Astrocyte (in vitro differentiated cells and primary cell): ENCODE measurements around the gene KRTAP4-8. TPM values are rescaled to one million over a fixed set of nuclear protein-coding genes. Genes with fewer than 3 reads are reported as not detected.
"Not testable (repeated sequence)": the region's sequence is repeated elsewhere in the genome, so short reads cannot be mapped to it uniquely, and the experiment has no call there.

Experiments used
- DNase-seq: peaks from one replicate; pipeline ENCODE4 v3.0.0-alpha.2; 2010; ENCODE audit warnings: low read depth
- FAIRE-seq: peaks from 2 replicates; lab custom pipeline; 2011; peaks lifted over from hg19 to GRCh38; lab: Jason Lieb, UNC
- H2AFZ ChIP-seq: 2 replicates; pipeline ENCODE4 v1.6.0; 2012; ENCODE audit warnings: low read depth, low read length, inconsistent platforms
- H3K27ac ChIP-seq: 2 replicates; pipeline ENCODE4 v1.5.1; 2011; ENCODE audit warnings: low read depth, low read length, inconsistent platforms
- H3K27me3 ChIP-seq: 2 replicates; pipeline ENCODE4 v1.6.0; 2011; ENCODE audit warnings: low read length, inconsistent platforms; ENCODE audit not compliant: insufficient read depth
- H3K36me3 ChIP-seq: 2 replicates; pipeline ENCODE4 v1.5.1; 2011; ENCODE audit warnings: low read length, inconsistent platforms; ENCODE audit not compliant: insufficient read depth
- H3K4me1 ChIP-seq: 2 replicates; pipeline ENCODE4 v1.5.1; 2011; ENCODE audit warnings: low read length, inconsistent platforms; ENCODE audit not compliant: insufficient read depth
- H3K4me2 ChIP-seq: 2 replicates; pipeline ENCODE4 v1.6.0; 2012; ENCODE audit warnings: low read length, inconsistent platforms
- H3K4me3 ChIP-seq: 2 replicates; pipeline ENCODE4 v1.5.1; 2011; ENCODE audit warnings: low read depth, mild to moderate bottlenecking, low read length, inconsistent platforms; ENCODE audit not compliant: insufficient read depth
- H3K79me2 ChIP-seq: 2 replicates; pipeline ENCODE4 v1.6.0; 2012; ENCODE audit warnings: mild to moderate bottlenecking, low read length, inconsistent platforms; ENCODE audit not compliant: insufficient read depth
- H3K9ac ChIP-seq: 2 replicates; pipeline ENCODE4 v1.6.0; 2012; ENCODE audit warnings: mild to moderate bottlenecking, low read length, inconsistent platforms
- H3K9me3 ChIP-seq: 2 replicates; pipeline ENCODE4 v1.5.1; 2012; ENCODE audit warnings: low read depth, mild to moderate bottlenecking, low read length, inconsistent platforms; ENCODE audit not compliant: insufficient read depth
- H4K20me1 ChIP-seq: 2 replicates; pipeline ENCODE4 v1.6.0; 2012; ENCODE audit warnings: low read length, inconsistent platforms; ENCODE audit not compliant: insufficient read depth
- H3K27ac Mint-ChIP-seq: one replicate; pipeline ENCODE4 v1.8.0; 2021; ENCODE audit warnings: mild to moderate bottlenecking, mixed read lengths; ENCODE audit not compliant: unreplicated experiment
- H3K27me3 Mint-ChIP-seq: one replicate; pipeline ENCODE4 v1.8.0; 2021; ENCODE audit warnings: low read depth, mixed read lengths; ENCODE audit not compliant: unreplicated experiment
- H3K36me3 Mint-ChIP-seq: one replicate; pipeline ENCODE4 v1.8.0; 2021; ENCODE audit warnings: low read depth, mixed read lengths; ENCODE audit not compliant: unreplicated experiment
- H3K4me1 Mint-ChIP-seq: one replicate; pipeline ENCODE4 v1.8.0; 2021; ENCODE audit warnings: low read depth, mixed read lengths; ENCODE audit not compliant: unreplicated experiment
- H3K4me3 Mint-ChIP-seq: one replicate; pipeline ENCODE4 v1.8.0; 2021; ENCODE audit warnings: mild to moderate bottlenecking, moderate library complexity, mixed read lengths; ENCODE audit not compliant: unreplicated experiment
- H3K9me3 Mint-ChIP-seq: one replicate; pipeline ENCODE4 v1.8.0; 2021; ENCODE audit warnings: mild to moderate bottlenecking, mixed read lengths; ENCODE audit not compliant: unreplicated experiment
- EZH2 ChIP-seq: IDR thresholded peaks from 2 replicates; pipeline ENCODE4 v1.6.1; 2012; ENCODE audit warnings: mild to moderate bottlenecking, low read length, inconsistent platforms; ENCODE audit not compliant: insufficient read depth
- total RNA-seq: library from RNA; stranded (reverse); gene quantifications from 2 replicates; pipeline ENCODE4 v1.2.1, GENCODE V29; 2021
- TF ChIP-seq, protein P1 (sequence below): IDR thresholded peaks from 2 replicates; pipeline ENCODE4 v1.5.1; 2011; ENCODE audit warnings: low read depth, mild to moderate bottlenecking, inconsistent platforms, low read length, moderate library complexity; ENCODE audit not compliant: insufficient read depth

KRTAP4-8 gene
- total RNA-seq, 1 donor from 2014 or later = not detected

DNA sequence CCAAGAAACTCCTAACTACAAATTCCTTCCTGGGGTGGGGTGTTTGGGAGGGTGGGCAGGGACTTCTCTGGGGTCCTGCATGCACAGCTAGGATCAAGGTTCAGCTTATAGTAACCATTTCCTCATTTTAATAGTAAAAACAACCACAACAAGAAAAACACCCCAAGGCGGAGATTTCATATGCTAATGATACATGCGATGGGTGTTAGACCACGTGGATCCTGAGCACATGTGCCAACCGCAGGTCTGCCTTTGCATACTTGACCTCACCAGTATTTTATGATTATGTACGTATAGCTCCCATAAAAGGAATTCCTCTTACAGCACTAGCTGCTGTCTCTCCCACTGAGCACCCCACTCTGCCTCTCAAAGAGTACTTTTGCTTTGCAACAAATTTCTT lies 18.4 kb upstream of the KRTAP4-8 start:
- H3K9me3 Mint-ChIP-seq = peaks cover 4% of the 10 kb centered on the region
- H3K9ac ChIP-seq = no peak overlapping the region

DNA sequence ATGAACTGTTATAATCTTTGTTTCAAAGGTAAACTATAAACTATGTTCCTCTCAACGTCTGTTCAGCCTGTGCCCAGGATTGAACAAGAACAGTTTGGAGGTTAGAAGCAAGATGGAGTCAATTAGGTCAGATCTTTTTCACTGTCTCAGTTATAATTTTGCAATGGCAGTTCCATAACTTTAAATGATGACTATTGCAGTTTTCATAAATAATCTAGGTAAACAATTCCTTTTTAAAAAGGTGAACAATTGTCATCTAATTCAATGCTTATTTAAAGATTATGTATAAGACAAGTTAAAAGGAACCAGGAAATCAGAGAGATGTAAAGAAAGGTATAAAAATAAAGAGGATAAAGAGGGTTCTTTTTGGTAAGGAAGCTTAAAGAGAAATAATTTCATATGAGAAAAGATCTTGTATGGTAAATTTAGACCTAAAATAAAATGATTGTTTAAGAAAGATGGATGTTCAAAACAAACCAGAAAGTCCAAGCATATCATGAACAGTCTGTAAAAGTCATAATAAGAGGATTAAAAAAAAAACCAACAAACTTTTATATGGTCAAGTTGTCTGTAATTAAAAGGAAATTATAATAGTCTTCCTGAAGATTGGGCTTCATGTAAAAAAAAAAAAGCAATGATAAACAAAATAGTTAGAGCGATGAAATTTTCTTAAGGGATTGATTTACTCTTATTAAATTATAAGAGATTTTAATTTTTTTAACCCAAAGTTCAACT lies 13.4 kb upstream of the KRTAP4-8 start:
- Histone ChIP-seq H3K4me1 (no peaks in the 10 kb centered on the region), H2AFZ (no peak overlapping the region), H3K36me3 (no peaks in the 10 kb centered on the region), H4K20me1 (no peaks in the 10 kb centered on the region), H3K79me2 (no peaks in the 10 kb centered on the region), H3K27ac (no peak overlapping the region), H3K27me3 (no peaks in the 10 kb centered on the region), H3K9me3 (peaks cover 6% of the 10 kb centered on the region), H3K4me3 (no peak overlapping the region), H3K9ac (no peak overlapping the region), H3K4me2 (no peak overlapping the region)
- no peak for TF ChIP-seq EZH2
- TF ChIP-seq, protein P1, sequence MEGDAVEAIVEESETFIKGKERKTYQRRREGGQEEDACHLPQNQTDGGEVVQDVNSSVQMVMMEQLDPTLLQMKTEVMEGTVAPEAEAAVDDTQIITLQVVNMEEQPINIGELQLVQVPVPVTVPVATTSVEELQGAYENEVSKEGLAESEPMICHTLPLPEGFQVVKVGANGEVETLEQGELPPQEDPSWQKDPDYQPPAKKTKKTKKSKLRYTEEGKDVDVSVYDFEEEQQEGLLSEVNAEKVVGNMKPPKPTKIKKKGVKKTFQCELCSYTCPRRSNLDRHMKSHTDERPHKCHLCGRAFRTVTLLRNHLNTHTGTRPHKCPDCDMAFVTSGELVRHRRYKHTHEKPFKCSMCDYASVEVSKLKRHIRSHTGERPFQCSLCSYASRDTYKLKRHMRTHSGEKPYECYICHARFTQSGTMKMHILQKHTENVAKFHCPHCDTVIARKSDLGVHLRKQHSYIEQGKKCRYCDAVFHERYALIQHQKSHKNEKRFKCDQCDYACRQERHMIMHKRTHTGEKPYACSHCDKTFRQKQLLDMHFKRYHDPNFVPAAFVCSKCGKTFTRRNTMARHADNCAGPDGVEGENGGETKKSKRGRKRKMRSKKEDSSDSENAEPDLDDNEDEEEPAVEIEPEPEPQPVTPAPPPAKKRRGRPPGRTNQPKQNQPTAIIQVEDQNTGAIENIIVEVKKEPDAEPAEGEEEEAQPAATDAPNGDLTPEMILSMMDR = no peak
- no peak for FAIRE-seq
- no peak for DNase-seq
- Mint-ChIP-seq H3K4me1 (peaks cover 1% of the 10 kb centered on the region), H3K9me3 (peaks cover 2% of the 10 kb centered on the region), H3K27ac (no peak overlapping the region), H3K36me3 (no peaks in the 10 kb centered on the region), H3K4me3 (no peak overlapping the region), H3K27me3 (peaks cover under 1% of the 10 kb centered on the region)

More for the DNA sequence above, 18.4 kb upstream of the KRTAP4-8 start:
- DNase-seq = no peak
- no peak overlapping the region for H3K27ac ChIP-seq
- no peaks in the 10 kb centered on the region for H3K79me2 ChIP-seq
- H3K4me2 ChIP-seq = no peak overlapping the region
- no peak overlapping the region for H3K4me3 ChIP-seq
- H2AFZ ChIP-seq = no peak overlapping the region
- Mint-ChIP-seq H3K27me3 (peaks cover 6% of the 10 kb centered on the region), H3K4me1 (peaks cover 13% of the 10 kb centered on the region), H3K4me3 (no peak overlapping the region), H3K36me3 (no peaks in the 10 kb centered on the region), H3K27ac (no peak overlapping the region)
- H3K4me1 ChIP-seq = peaks cover 4% of the 10 kb centered on the region
- H4K20me1 ChIP-seq = no peaks in the 10 kb centered on the region
- H3K36me3 ChIP-seq = no peaks in the 10 kb centered on the region
- FAIRE-seq = no peak
- H3K9me3 ChIP-seq = peaks cover 6% of the 10 kb centered on the region
- TF ChIP-seq, protein P1 = no peak
- TF ChIP-seq EZH2 = no peak
- H3K27me3 ChIP-seq = no peaks in the 10 kb centered on the region

DNA sequence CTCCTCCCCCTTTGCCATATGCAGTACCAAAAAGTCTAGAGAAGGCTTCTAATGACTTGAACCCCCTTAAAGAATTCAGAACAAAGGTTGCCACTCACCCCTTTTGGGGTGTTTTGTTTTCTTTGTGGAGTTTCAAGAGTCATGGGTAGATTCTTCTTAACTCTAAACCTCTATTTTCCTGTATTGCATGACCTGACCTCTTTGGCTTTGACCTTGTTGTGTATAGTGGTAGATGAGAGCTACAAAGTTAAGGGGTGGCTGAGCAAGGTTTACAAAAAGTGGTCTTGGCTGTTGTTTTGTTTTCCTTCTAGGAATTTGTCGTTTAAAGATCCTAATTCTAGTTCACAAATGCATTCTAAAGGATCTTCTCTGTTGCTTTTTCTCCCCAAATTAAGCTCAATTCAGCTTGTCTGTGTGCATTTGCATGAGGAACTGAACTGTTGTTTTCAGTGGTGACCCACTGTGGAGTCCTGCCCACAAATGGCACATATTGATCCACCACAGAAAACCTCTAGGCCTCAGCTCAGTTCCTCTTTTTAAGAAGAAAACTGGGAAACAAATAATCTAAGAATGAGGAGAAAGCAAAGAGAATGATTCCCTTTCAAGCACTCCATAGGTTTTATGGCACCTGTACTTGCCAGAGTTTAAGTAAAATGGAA lies 10.9 kb upstream of the KRTAP4-8 start:
- H3K36me3 Mint-ChIP-seq, H3K4me1 ChIP-seq, H4K20me1 ChIP-seq, H3K27ac Mint-ChIP-seq, H3K27me3 ChIP-seq, DNase-seq, H2AFZ ChIP-seq, H3K27me3 Mint-ChIP-seq, H3K4me3 Mint-ChIP-seq, H3K79me2 ChIP-seq, H3K36me3 ChIP-seq, FAIRE-seq, H3K9me3 Mint-ChIP-seq, H3K27ac ChIP-seq, H3K9me3 ChIP-seq: not testable (repeated sequence)
- H3K4me2 ChIP-seq = peak overlapping the region; percentile 30
- H3K4me3 ChIP-seq = peak overlapping the region; percentile 34
- peaks cover 14% of the 10 kb centered on the region for H3K4me1 Mint-ChIP-seq
- H3K9ac ChIP-seq = peak overlapping the region; percentile 58
